ENCODE results near the gene GSTT2. TPM values are rescaled to one million over a fixed set of nuclear protein-coding genes. Genes with fewer than 3 reads are reported as not detected.
"Not testable (repeated sequence)": the region's sequence is repeated elsewhere in the genome, so short reads cannot be mapped to it uniquely, and the experiment has no call there.

The GSTT2 gene
- total RNA-seq, 4 donors from 2014 or later = 0.39 to 0.66 TPM; not detected in 2

DNA sequence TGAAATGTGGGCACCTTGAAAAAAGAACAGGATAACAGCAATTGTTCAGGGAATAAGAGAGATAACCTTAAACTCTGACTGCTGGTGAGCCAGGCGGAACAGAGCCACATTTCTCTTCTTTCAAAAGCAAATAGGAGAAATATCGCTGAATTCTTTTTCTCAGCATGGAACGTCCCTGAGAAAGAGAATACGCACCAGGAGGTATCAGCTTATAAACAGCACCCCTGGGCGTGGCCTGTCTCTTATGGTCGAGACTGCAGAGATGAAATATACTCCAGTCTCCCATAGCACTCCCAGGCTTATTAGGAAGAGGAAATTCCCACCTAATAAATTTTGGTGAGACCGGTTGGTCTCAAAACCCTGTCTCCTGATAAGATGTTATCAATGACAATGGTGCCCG is 24.0 kb upstream of the GSTT2 start:
- DNase-seq (ENCODE audit: low spot score in 2 of 2); H3K27me3 ChIP-seq; H3K4me3 ChIP-seq; H3K27ac ChIP-seq; H3K36me3 ChIP-seq; H3K9me3 ChIP-seq; H3K4me1 ChIP-seq: not testable (repeated sequence)
- 57 to 59% methylated on average over 8 of the region's 8 CpGs for WGBS, 2 donors

DNA sequence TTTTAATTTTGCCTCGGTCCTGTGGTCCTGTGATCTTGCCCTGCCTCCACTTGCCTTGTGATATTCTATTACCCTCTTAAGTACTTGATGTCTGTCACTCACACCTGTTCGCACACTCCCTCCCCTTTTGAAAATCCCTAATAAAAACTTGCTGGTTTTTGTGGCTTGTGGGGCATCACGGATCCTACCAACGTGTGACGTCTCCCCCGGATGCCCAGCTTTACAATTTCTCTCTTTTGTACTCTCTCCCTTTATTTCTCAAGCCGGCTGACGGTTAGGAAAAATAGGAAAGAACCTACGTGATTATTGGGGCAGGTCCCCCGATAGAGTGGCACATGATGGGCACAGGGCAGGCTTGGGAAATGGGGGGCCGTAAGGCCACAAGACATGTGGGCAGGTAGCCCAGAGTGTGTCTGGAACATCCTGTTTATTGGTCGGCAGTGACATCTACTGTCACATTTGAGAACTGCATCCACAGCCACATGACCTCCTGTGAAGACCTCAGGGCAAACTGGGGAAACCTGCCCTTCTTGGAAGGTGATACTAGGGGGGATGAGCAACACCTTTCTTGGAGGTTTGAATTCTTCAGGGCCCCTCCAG is 23.5 kb upstream of the GSTT2 start:
- TF ChIP-seq, protein P1, sequence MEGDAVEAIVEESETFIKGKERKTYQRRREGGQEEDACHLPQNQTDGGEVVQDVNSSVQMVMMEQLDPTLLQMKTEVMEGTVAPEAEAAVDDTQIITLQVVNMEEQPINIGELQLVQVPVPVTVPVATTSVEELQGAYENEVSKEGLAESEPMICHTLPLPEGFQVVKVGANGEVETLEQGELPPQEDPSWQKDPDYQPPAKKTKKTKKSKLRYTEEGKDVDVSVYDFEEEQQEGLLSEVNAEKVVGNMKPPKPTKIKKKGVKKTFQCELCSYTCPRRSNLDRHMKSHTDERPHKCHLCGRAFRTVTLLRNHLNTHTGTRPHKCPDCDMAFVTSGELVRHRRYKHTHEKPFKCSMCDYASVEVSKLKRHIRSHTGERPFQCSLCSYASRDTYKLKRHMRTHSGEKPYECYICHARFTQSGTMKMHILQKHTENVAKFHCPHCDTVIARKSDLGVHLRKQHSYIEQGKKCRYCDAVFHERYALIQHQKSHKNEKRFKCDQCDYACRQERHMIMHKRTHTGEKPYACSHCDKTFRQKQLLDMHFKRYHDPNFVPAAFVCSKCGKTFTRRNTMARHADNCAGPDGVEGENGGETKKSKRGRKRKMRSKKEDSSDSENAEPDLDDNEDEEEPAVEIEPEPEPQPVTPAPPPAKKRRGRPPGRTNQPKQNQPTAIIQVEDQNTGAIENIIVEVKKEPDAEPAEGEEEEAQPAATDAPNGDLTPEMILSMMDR (IDR thresholded peaks at IDR 0.05) = peak; percentile 77 to 94 (median 86)
- TF ChIP-seq EP300 (IDR thresholded peaks at IDR 0.05) = peak in 1 of 2 donors; percentile 40
- H3K27me3 ChIP-seq, H3K4me3 ChIP-seq, H3K36me3 ChIP-seq, H3K9me3 ChIP-seq, H3K4me1 ChIP-seq: not testable (repeated sequence)
- WGBS, 2 donors = 14 to 17% methylated on average over 12 of the region's 12 CpGs
- peak overlapping the region in 1 of 4 donors; percentile 67 for H3K27ac ChIP-seq
- DNase-seq (ENCODE audit: low spot score in 2 of 2) = peak; percentile 84 to 99

DNA sequence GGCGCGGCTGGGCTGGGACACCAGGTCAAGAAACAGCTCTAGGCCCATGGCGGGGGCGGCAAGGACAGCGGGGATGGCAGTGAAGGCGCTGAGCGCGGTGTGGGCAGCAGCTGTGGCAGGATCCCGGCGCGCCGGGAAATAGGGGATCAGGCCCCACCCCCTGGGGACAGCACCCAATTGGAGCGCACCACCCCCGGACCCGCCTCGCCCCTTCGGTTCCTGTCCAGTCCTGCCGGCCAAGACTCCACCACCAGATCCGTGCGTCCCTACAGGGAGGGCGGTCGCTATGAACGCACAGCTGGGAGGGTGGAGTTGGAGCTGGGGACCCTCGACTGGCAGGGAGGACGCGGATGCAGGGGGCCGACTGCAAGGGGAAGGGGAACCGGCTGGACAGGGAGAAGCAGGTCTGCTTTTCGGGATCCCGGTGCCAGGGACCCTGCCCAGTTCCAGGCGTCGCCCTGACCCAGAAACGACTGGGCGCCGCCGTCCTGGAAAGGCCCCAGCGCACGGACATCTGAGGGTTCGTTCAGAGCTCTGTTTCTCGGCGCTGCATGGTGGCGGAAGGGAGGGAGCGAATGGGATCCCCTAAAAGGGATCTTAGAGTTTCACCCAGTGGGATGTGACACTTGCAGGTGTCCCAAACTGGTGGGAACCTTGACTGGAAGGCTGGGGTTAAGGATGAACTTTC is 18.7 kb upstream of the GSTT2 start, which contains the start of gene GSTT2B:
TSS of gene GSTT2B (minus strand) at position 112 of the 688 bp plus-strand sequence. CDS start at position 48, 64 bp downstream.
- H3K4me1 ChIP-seq = not testable (repeated sequence)

DNA sequence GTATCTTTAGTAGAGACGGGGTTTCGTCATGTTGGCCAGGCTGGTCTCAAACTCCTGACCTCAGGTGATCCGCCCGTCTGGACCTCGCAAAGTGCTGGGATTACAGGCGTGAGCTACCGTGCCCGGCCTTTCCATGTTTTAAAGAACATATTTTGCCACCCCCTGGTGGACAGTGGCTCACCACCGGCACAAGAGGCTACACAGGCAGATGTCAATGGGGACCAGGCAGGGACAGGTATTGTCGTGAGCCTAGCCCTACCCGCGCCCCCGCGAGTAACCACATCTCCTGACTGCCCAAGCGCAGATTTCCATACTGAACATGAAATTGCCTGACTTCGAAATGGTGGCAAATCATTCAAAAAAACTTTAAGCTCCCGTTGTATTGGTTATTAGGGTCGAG is 13.8 kb upstream of the GSTT2 start:
- not testable (repeated sequence) for H3K9me3 ChIP-seq; H3K4me3 ChIP-seq; H3K27ac ChIP-seq; H3K27me3 ChIP-seq; DNase-seq (ENCODE audit: low spot score in 2 of 2); H3K4me1 ChIP-seq
- WGBS, 2 donors = no CpG with 5 or more reads among the region's 18 CpGs
- peaks cover 0 to 21% (median 8%) of the 10 kb centered on the region in 3 donors for H3K36me3 ChIP-seq

More for the DNA sequence above, 18.7 kb upstream of the GSTT2 start, which contains the start of gene GSTT2B:
- H3K36me3 ChIP-seq; H3K27me3 ChIP-seq; H3K9me3 ChIP-seq; H3K27ac ChIP-seq; DNase-seq (ENCODE audit: low spot score in 2 of 2): not testable (repeated sequence)
- no CpG with 5 or more reads among the region's 43 CpGs for WGBS, 2 donors
- peak within 1 kb of the TSS in 1 of 4 donors; percentile 32 for H3K4me3 ChIP-seq

DNA sequence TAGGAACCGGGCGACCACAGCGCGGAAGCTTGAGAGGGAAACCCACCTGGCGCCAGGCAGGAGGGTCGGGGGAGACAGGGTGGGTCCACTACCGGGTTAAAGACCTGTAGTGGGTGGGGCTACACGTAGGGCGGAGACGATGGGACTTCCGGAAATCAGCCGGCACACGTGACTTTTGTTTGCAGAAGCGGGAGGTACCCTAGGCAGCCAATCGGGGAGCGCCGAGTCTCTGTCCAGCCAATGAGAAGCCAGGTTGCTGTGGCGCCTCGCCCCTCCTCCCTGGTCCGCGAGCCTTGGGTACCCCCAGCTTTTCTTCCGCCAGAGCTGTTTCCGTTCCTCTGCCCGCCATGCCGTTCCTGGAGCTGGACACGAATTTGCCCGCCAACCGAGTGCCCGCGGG is 13.4 kb upstream of the GSTT2 start, which contains the start of gene DDTL:
TSS of gene DDTL (plus strand) at position 321 of the 400 bp plus-strand sequence. CDS start at position 348, 27 bp downstream.
- DNase-seq (ENCODE audit: low spot score in 2 of 2); H3K4me1 ChIP-seq; H3K27ac ChIP-seq; H3K4me3 ChIP-seq; H3K27me3 ChIP-seq; H3K9me3 ChIP-seq: not testable (repeated sequence)
- no CpG with 5 or more reads among the region's 30 CpGs for WGBS, 2 donors
- peaks cover 0 to 26% (median 8%) of the 10 kb centered on the region in 3 donors for H3K36me3 ChIP-seq

DNA sequence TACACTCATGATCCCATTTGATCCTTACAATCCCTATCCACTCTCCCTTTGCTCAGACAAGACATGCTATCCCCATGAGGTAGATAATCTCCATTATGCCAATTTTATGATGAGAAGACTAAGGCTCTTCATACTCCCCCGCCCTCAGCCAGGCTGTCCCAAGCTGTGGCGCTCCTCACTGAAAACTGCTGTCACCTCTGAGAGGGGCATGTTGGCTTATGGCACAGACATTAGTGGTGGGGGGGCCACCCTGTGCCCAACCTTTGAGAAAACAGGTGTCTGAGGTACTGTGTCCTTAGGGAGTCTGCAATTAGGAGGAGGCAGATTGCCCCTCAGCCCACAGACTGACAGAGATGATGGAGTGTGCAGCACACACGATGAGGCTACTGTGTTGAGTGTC is 10.9 kb upstream of the GSTT2 start:
- Histone ChIP-seq H3K9me3 (no peaks in the 10 kb centered on the region), H3K27ac (no peak overlapping the region), H3K27me3 (no peaks in the 10 kb centered on the region), H3K36me3 (peaks cover 0 to 30% (median 8%) of the 10 kb centered on the region in 3 donors), H3K4me3 (no peak overlapping the region), H3K4me1 (peaks cover 0 to 10% (median 0%) of the 10 kb centered on the region in 4 donors)
- TF ChIP-seq POLR2A (IDR thresholded peaks at IDR 0.05) (no peak), EP300 (IDR thresholded peaks at IDR 0.05) (no peak)
- TF ChIP-seq, protein P1 (IDR thresholded peaks at IDR 0.05) = no peak
- WGBS, 2 donors = 88 to 95% methylated on average over 3 of the region's 3 CpGs
- no peak for DNase-seq (ENCODE audit: low spot score in 2 of 2)

DNA sequence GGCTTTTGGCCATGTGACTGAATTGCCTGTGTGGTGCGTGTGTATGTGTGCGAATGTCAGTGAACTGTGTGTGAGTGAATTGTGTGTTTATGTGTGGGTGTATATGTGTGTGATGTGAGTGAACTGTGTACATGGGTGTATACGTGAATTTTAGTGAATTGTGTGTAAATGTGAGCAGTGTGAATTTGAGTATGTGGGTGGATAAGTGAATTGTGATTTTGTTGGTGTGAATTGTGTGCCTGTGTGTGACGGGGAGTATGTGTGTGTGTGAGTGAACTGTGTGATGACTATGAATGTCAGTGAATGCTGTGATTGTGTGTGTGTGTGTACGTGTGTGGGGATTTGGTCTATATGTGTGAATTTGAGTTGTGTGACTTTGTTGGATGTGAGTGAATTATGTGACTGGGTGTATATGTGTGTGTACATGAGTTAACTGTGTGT is 9.7 kb upstream of the GSTT2 start:
- Histone ChIP-seq H3K27ac (no peak overlapping the region), H3K27me3 (no peaks in the 10 kb centered on the region), H3K4me1 (peaks cover 0 to 10% (median 0%) of the 10 kb centered on the region in 4 donors), H3K36me3 (peaks cover 0 to 30% (median 8%) of the 10 kb centered on the region in 3 donors), H3K4me3 (no peak overlapping the region), H3K9me3 (no peaks in the 10 kb centered on the region)
- TF ChIP-seq POLR2A (IDR thresholded peaks at IDR 0.05) = no peak
- no peak for TF ChIP-seq EP300 (IDR thresholded peaks at IDR 0.05)
- TF ChIP-seq, protein P1 (IDR thresholded peaks at IDR 0.05) = no peak
- WGBS, 2 donors = 69 to 71% methylated on average over 5 of the region's 5 CpGs
- no peak for DNase-seq (ENCODE audit: low spot score in 2 of 2)
